ENCODE measurements around the gene TMEM132A. TPM values are rescaled to one million over a fixed set of nuclear protein-coding genes. Genes with fewer than 3 reads are reported as not detected.
A peak's percentile ranks its signal among the peaks of the same experiment; 100 is the strongest.

Gene TMEM132A
- total RNA-seq, 2 donors from 2014 or later: 12.3 to 20.7 TPM

GRCh38 chr11:60879104-60879503, 45.2 kb upstream of the TMEM132A start:
- TF ChIP-seq, protein P1, sequence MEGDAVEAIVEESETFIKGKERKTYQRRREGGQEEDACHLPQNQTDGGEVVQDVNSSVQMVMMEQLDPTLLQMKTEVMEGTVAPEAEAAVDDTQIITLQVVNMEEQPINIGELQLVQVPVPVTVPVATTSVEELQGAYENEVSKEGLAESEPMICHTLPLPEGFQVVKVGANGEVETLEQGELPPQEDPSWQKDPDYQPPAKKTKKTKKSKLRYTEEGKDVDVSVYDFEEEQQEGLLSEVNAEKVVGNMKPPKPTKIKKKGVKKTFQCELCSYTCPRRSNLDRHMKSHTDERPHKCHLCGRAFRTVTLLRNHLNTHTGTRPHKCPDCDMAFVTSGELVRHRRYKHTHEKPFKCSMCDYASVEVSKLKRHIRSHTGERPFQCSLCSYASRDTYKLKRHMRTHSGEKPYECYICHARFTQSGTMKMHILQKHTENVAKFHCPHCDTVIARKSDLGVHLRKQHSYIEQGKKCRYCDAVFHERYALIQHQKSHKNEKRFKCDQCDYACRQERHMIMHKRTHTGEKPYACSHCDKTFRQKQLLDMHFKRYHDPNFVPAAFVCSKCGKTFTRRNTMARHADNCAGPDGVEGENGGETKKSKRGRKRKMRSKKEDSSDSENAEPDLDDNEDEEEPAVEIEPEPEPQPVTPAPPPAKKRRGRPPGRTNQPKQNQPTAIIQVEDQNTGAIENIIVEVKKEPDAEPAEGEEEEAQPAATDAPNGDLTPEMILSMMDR (IDR thresholded peaks at IDR 0.05): no peak
- no peak overlapping the region for H3K4me3 ChIP-seq
- H3K27me3 ChIP-seq: no peaks in the 10 kb centered on the region
- intact Hi-C loops (cut with DNase I): no loop called here
- no peak overlapping the region for H3K27ac ChIP-seq
- no peaks in the 10 kb centered on the region for H3K9me3 ChIP-seq
- no peak for DNase-seq
- no peaks in the 10 kb centered on the region for H3K36me3 ChIP-seq
- H3K9ac ChIP-seq (ENCODE audit: low read depth in 2 of 2, low read length in 2 of 2): no peak overlapping the region
- no peaks in the 10 kb centered on the region for H3K4me1 ChIP-seq

DNA sequence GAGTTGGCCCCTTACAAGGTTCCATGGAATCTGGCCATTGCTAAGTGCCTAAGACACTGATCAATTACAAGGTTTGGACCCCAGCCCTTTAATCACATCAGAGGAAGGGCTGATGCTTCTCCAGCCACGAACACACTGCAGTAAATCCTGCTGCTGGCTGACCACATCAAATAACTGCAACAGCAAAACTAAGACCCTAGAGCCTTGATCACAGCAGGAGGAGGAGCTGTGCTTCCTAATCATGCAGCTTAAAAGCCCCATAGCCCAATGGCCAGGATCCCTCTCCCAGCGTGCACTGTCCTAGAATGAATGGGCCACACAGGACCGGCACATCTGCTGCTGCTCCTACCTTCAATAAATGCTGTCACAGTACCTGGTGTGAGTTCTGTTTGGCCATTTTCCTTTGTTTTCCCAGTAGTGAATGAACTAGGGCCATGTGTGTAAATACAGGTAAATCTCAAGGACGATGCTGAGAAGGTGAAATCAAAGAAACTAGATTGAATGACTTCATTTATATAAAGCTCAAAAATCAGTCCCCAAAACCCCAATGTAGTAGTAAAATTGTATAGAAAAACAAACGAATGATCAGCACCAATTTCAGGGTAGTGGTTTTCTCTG, 44.2 kb upstream of the TMEM132A start:
- Histone ChIP-seq H3K9me3 (no peaks in the 10 kb centered on the region), H3K9ac (ENCODE audit: low read depth in 2 of 2, low read length in 2 of 2) (no peak overlapping the region), H3K36me3 (no peaks in the 10 kb centered on the region), H3K27me3 (no peaks in the 10 kb centered on the region), H3K4me3 (no peak overlapping the region), H3K4me1 (no peaks in the 10 kb centered on the region), H3K27ac (no peak overlapping the region)
- no peak for DNase-seq
- intact Hi-C loops (cut with DNase I): no loop called here
- TF ChIP-seq, protein P1 (IDR thresholded peaks at IDR 0.05): no peak

DNA sequence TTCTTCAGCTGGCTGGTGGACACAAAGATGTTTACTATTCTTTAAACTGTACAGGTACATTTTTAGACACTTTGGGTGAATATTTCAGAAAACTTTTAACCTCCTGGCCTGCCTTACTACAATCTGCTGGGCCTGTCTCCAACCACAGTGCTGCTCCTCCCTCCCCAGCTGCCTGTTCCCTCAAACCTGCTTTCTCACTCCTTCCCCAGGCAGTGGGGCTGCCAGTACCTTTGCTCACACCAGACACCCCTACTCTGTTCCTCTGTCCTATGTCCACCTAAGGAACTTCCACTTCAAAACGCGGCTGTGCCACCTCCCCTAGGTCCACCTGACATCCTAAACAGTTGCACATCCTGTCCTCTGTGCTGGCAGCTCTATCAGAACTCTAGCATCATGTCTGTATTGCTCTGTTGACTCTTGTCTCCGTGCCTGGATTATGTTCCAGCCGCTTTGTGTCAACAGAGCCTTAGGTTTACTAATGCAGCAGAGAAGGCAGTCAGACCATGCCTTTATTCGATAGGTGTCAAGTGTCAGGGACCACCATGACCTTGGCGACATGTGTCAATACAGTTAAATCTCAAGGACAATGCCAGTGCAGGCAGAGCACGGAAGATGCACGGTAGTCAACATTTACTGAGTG, 43.5 kb upstream of the TMEM132A start:
- no peak overlapping the region for H3K9ac ChIP-seq (ENCODE audit: low read depth in 2 of 2, low read length in 2 of 2)
- H3K4me3 ChIP-seq: no peak overlapping the region
- H3K4me1 ChIP-seq: no peaks in the 10 kb centered on the region
- no peaks in the 10 kb centered on the region for H3K27me3 ChIP-seq
- no peak for DNase-seq
- H3K27ac ChIP-seq: no peak overlapping the region
- TF ChIP-seq, protein P1 (IDR thresholded peaks at IDR 0.05): no peak
- no peaks in the 10 kb centered on the region for H3K36me3 ChIP-seq
- intact Hi-C loops (cut with DNase I): no loop called here
- H3K9me3 ChIP-seq: no peaks in the 10 kb centered on the region

DNA sequence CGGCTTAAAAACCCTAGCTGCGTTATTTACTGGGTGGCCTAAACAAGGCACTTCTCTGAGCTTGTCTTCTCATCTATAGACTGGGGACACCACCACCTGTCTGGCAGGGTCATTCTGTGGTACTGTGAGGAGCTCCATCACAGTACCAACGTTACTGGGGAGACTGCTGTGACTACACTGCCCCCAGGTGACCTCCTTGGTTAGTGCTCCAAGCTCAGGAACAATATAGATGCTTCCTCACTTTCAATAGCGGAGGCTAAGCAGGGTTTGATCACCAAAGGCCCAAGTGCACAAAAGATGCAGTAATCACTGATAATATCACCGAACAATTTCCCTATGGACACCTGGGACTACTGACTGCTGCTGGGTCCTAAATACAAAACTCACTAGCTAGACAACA, 36.7 kb upstream of the TMEM132A start:
- intact Hi-C loops (cut with DNase I): no loop called here
- peak; percentile 64 for DNase-seq
- Histone ChIP-seq H3K9me3 (no peaks in the 10 kb centered on the region), H3K27me3 (no peaks in the 10 kb centered on the region), H3K36me3 (no peaks in the 10 kb centered on the region), H3K27ac (no peak overlapping the region), H3K9ac (ENCODE audit: low read depth in 2 of 2, low read length in 2 of 2) (no peak overlapping the region), H3K4me1 (no peaks in the 10 kb centered on the region), H3K4me3 (no peak overlapping the region)
- TF ChIP-seq, protein P1 (IDR thresholded peaks at IDR 0.05): peak; percentile 54

DNA sequence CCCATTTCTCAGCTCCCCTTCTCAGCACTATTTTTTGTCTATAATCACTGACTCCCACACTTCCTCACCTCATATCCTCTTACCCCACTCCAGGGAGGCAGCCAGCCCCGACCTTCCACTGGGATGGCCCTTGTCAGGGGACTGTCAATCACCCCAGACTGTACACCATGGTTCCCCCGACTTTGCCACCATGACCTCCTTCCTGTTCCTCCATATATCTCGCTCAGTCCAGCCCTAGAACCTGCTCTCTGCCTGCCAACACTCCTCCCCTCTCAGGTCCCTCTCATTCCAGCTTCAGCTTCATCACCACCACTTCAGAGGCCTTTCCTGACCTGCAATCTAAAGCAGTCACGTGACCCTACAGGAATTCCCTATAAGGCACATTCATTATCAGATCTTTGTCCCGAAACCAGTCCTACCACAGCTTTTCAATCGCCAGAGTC, 34.4 kb upstream of the TMEM132A start:
- H3K9ac ChIP-seq (ENCODE audit: low read depth in 2 of 2, low read length in 2 of 2): no peak overlapping the region
- H3K4me3 ChIP-seq: no peak overlapping the region
- H3K36me3 ChIP-seq: no peaks in the 10 kb centered on the region
- TF ChIP-seq, protein P1 (IDR thresholded peaks at IDR 0.05): no peak
- intact Hi-C loops (cut with DNase I): loop anchor here (5.0 kb wide), 1 partner anchor 58 kb away; no protein-coding TSS in a partner anchor
- H3K27me3 ChIP-seq: no peaks in the 10 kb centered on the region
- H3K9me3 ChIP-seq: no peaks in the 10 kb centered on the region
- H3K4me1 ChIP-seq: no peaks in the 10 kb centered on the region
- DNase-seq: no peak
- no peak overlapping the region for H3K27ac ChIP-seq

Measured in colonic mucosa (tissue), 4 donors.